Fibroblast of lung (primary cell): ENCODE results near the gene C11orf24.

ENCODE experiments used
- EZH2 ChIP-seq: IDR thresholded peaks from 2 replicates; pipeline ENCODE4 v1.5.1; 2012; ENCODE audit warnings: low read length, control low read depth, mild to moderate bottlenecking; ENCODE audit errors: missing control alignments
- TF ChIP-seq, protein P1 (sequence below), 2 donors: IDR thresholded peaks in 1 of 2; conservative IDR thresholded peaks in 1 of 2; 1 replicate in 1 of 2; 2 replicates in 1 of 2; pipeline ENCODE4 v1.5.1; 2011 to 2012; ENCODE audit warnings: low read length in 2 of 2, control low read depth in 1 of 2, inconsistent platforms in 1 of 2, low read depth in 1 of 2, mild to moderate bottlenecking in 1 of 2

DNA sequence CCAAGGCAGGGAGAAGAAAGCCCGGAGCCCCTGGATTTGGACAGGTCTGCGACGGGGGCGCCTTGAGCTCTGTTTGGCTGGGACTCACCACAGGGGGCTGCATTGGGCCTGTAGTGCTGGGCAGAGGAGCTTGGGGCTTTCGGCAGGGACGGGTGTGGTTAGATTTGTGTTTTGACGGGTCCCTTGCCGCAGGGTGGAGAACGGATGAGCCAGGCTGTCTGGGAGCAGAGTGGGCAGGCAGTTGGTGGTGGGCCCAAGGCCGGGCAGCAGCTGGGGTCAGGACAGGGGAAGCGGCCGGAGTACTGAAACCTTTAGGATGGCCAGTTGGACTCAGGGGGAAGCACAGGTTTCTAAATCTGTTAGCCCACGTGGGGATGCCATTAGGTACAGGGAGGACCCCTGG lies 13.4 kb downstream of the C11orf24 start:
- TF ChIP-seq, protein P1, sequence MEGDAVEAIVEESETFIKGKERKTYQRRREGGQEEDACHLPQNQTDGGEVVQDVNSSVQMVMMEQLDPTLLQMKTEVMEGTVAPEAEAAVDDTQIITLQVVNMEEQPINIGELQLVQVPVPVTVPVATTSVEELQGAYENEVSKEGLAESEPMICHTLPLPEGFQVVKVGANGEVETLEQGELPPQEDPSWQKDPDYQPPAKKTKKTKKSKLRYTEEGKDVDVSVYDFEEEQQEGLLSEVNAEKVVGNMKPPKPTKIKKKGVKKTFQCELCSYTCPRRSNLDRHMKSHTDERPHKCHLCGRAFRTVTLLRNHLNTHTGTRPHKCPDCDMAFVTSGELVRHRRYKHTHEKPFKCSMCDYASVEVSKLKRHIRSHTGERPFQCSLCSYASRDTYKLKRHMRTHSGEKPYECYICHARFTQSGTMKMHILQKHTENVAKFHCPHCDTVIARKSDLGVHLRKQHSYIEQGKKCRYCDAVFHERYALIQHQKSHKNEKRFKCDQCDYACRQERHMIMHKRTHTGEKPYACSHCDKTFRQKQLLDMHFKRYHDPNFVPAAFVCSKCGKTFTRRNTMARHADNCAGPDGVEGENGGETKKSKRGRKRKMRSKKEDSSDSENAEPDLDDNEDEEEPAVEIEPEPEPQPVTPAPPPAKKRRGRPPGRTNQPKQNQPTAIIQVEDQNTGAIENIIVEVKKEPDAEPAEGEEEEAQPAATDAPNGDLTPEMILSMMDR (conservative IDR thresholded peaks at IDR 0.05 in 1 of 2, IDR thresholded peaks at IDR 0.05 in 1 of 2; ENCODE audit: low read depth in 1 of 2, low read length in 2 of 2) = no peak
- no peak for TF ChIP-seq EZH2
